GM19328 (cell line): ENCODE measurements around the gene CSNK2A1.

ENCODE experiments used
- ATAC-seq: cut with Tn5 transposase; IDR thresholded peaks from one replicate; pipeline ENCODE4 v1.9.1; 2021; ENCODE audit warnings: mild to moderate bottlenecking, moderate library complexity; ENCODE audit not compliant: unreplicated experiment

Gene CSNK2A1

DNA sequence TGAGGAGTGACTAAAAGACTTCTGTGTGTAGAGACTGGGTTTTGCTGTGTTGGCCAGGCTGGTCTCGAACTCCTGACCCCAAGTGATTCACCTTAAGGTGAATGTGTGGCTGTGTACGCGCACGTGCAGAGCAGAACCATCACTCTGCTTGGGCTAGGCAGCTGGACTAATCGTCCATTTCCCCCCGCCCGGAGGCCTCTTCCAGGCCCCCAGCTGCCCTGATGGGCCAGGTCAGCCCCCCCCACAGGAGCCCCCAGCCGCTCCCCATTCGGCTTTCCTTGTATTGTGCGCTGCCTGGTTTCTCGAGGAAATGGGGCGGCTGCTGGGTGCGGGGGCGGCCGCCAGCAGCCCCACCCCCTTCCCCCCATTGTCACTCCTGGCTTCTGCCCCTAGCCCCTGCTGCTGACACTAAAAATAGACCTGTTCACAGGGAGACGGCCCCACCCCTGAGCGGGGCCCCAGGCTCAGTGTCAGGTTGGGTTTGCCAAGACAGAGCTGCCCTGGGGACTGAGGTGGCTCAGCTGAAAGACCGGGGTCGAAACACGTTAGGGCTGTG, 24.6 kb upstream of the CSNK2A1 start:
- ATAC-seq, result no peak

DNA sequence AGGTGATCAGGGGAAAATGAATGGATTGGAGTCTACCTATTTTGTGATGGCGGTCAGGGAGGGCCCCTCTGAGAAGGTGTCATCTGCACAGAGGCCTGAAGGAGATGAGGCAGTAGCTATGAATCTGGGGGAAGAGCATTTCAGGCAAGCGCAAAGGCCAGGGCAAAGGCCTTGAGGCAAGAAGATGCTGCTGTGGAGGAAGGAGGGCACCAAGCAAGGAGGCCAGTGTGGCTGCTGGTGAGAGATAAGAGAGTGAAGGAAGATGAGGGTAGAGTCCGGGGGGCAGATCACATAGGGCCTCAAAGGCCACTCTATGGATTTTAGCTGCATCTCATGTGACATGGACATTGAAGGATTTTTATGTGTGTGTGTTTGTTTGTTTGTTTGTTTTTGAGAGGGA, 20.6 kb upstream of the CSNK2A1 start:
- ATAC-seq, result no peak

DNA sequence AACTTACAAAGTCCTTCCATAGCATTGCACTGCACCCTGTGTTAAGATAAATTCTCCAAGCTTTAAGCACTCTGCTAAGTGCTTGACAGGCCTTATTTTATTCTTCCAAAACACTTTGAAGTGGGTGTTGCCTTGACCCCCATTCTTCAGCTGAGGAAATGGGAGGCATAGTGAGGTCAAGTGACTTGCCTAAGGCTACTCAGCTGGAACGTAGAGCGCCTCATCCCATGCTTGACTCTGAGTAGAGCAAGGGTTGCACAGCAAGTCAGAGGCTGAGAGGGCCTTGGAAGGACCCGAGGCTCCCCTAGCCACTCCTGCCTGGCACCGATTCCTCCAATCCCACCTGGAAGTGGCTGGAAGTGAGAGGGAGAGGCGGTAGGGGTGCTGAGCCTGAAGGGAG, 19.6 kb upstream of the CSNK2A1 start:
- ATAC-seq, result no peak

DNA sequence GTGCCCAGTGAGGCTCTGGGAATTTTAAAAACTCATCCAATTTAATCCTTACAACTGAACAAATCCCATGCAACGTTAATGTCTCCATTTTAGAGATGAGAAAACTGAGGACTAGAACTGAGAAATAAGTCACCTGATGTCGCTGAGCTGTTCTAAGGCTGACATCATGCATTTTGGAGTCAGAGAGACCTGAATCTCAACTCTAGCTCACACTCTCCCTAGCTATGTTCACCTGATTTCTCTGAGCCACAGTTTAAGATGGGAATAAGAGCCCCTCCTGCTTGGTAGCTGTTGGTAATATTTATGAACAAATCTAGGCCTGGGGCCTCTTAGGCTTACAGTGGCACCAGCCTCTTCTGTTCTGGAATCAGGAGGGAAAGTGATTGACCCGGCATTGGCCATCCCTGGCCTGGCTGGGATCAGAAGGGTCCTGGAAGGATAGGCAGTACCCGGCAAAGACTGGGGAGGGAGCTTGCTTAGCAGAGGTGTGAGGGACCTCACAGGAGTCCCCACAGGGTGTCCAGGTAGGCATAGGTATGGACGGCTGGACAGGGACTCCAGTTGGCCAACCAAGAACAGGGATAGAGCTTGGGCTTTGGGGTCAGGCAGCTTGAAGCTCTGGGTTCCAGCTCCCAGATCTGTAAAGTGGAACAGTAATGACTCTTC, 18.8 kb upstream of the CSNK2A1 start:
- ATAC-seq, result no peak

DNA sequence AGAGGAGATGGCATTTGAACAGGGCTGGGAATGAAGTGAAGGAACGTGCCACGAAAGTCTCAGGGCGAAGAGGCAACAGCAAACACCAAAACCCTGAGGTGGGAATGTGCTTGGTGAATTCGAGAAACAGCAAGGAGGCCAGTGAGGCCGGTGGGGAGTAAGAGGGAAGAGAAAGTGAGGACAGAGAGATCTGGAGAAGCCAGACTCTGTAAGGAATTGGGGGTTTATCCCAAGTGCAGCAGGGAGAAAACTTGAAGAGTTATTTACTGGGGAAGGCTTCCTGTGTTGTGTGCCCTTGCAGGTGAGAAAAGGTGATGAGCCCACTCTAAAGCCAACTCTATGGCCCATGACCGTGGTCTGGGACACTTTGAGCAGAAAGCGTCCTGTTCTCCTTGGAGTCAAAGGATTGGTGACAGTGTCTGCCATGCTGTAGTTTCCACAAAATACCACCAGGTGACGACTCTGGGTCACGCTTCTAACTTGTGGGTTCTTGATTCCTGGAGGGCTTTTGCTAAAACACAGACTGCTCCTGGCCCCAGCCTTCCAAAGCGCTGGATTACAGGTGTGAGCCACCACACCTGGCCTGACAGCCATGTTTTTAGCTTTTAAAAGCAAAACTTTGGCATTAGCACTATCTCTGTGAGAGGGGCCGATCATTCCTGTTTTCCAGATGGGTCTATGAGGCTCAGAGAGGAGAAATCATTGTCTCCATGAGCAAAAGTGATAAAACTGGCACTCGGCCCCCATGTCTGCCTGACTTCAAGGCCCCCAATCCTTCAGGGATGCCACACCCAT, 18.0 kb upstream of the CSNK2A1 start:
- no peak for ATAC-seq

DNA sequence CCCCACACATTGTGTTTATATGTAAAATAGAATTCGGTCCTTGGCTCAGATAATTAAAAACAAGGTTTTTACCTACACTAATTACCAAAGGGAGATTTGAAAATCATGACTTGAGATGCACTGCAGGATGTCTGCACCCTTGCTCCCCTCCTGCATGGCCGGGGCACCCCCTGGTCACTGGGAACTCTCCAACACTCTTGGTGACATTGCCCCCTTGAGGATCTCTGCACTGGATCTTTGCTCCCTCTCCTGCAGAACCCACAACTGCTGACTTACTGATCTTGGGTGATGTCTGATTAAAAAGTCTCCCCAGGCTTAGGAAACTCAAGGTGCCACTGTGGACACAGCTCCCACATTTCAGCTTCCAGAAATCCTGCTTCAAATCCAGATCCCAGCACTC, 17.1 kb upstream of the CSNK2A1 start:
- no peak for ATAC-seq

DNA sequence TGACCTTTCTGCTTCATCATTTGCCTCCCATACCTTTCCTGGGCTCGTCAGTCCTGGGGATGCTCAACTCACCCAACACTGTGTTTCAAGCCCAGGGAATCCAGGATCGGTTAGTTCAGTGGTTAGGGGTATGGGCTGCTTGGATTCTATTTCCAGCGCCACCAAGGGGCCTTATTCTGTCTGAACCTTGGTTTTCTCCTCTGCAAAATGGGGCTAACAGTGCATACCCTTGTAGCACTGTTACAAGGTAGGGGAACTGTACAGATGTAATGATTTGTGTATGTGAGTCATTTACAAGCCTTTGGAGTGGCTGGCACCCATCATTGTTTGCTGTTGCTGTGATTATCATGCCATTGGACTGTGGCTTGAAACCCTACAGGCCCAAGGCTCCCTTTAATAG, 14.5 kb upstream of the CSNK2A1 start:
- ATAC-seq, result no peak

DNA sequence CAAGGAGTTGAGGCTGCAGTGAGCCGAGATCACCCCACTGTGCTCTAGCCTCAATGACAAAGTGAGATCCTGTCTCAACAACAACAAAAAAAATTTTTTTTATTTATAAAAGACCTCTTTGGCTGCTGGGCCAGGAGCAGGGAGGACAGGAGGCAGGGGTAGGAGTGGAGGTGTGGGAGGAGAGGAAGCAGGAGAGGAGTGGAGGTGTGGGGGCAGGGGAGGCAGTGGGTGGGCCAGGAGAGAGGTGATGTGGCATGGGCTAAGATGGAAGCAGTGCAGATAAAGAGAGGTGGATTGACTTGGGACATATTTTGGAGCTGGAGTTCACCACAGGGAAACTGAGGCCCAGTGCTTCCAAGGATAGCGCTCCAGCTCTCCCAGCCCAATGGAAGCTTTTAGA, 13.4 kb upstream of the CSNK2A1 start:
- ATAC-seq, result no peak

DNA sequence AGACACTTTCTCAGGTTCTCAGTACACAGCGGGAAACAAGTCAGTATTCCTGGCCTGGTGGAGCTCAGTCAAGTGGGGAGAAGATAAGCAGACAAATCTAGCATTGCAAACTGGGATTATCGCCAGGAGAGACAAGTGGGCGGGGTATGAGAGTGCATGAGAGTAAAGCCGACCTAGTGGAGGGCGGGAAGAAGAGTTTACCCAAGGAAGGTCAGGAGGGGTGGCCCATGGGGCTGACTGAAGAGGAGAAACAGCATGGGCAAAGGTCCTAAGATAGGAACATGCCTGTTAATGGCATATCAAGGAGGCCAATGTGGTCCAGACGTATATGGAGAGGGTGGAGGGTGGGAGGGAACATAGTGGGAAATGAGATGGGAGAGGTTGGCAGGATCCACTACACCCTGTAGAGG, 12.4 kb upstream of the CSNK2A1 start:
- no peak for ATAC-seq

DNA sequence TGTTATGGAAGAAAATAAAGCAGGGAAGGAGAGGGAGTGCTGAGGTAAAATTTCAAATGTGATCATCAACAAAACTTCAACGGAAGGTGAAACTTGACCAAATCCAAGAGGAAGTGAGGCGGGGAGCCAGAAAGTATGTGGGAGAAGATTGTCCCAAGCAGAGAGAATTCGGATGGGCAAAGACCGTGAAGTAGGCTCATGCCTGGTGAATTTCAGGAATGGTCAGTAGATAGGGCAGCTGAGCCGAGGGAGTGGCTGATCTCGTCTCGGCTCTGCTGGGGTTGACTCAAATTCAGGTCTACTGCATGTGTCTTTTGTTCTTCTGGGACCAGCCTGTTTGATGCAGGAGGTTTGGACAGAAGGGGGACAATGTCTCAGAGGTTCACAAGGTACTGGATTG, 7.0 kb upstream of the CSNK2A1 start:
- ATAC-seq, result no peak

DNA sequence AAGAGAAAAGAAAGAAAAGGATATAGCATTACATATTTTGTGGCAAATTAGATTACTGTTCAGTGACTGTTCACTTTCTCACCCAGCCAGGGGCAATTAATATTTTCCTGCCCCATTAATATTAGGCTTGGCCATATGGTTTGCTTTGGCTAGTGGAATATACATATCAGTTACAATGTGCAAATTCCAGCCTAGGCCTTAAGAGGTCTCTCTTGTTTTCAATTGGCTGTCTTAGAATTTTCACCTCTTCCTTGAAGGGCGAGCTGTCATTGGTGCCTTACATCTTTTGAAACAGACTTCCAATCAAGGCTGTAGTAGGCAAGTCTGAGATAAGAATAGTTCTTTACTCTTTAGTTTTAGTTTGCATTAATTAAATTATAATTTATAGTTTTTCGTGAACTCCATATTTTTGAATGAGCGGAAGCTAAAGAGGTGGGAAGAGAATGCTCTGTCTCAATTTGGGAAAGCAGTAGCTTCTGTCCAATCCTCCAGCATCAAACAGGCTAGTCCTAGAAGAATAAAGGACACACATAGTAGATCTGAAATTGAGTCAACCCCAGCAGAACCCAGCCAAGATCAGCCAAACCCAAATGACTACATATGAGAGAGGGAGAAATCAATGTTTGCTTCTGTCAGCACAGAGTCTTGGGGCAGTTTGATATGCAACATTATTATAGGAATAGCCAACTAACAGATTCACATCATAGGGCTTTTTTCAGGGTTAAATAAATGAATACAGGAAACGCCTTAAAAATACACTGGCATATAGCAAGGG, 6.3 kb upstream of the CSNK2A1 start:
- ATAC-seq, result no peak

DNA sequence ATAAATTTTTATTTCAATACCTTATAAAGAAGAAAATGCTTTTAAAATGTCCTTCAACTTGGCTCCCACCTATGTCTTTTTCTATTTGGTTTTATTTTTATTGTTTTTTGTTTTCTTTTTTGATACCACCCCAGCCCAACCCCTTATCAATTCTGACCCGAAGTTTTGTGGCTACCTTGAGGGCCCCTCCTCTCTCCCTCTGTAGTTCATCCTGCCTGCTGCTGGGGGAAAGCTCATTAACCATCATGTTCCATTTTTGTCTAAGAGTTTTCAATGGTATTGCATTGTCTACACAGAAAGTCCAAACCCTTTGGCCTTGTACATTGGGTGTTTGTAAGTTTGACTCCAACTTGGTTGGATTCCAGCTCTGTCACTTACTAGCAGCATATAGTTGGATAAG, 5.3 kb upstream of the CSNK2A1 start:
- ATAC-seq, result no peak

DNA sequence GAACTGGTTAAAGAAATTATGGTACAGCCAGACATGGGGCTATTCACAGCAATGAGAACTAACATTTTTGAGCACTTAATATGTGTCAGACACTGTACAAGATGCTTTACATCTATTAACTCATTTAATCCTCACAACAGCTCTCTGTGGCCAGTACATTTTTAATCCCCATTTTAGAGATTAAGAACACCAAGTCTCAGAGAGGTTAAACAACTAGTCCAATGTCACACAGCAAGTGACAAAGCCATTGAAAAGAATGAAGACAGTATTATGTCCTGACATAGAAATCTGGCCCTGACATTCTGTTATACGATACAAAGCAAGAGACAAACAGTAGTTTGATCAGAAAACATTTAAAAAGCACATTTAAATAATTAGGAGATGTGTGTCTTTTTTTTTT, 3.8 kb upstream of the CSNK2A1 start:
- no peak for ATAC-seq

DNA sequence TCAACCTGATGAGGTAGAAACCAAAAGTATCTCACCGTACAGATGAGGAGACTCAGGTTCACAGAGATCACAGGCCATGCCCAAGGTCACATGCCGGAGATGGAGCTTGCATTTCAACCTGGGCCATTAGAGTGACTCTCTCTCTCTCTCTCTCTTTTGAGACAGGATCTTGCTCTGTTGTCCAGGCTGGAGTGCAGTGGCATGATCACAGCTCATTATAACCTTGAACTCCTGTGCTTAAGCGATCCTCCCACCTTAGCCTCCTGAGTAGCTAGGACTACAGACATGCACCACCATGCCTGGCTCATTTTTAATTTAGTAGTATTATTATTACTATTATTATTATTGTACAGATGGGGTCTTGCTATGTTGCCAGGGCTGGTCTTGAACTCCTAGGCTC, 2.8 kb upstream of the CSNK2A1 start:
- no peak for ATAC-seq

DNA sequence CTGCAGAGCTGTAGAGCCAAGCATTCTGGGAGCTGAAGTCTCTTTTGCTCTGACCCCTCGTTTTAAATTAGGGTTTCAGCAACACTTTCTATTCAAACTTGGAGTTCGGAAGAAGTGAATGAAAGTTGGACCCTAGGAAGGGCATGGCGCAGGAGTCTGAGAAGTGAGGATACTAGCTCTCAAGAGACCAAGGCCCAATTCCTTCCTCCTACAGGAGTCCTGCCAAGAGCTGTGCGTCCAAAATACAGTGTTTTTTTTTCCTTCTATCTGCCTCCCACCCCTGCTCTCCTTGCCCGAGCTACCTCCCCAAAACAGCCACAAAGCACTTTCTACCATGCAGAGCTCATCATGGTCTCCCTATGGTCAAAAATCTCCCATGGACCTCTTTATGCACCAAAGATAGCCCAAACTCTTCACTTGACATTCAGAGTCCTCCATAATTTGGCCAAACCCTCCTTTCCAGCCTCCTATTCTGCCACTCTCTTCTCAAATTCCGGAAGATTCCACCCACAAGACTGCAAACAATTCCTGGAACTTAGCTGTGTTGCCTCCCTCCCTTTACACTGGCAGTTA, 649 bp upstream of the CSNK2A1 start:
- ATAC-seq, result no peak

DNA sequence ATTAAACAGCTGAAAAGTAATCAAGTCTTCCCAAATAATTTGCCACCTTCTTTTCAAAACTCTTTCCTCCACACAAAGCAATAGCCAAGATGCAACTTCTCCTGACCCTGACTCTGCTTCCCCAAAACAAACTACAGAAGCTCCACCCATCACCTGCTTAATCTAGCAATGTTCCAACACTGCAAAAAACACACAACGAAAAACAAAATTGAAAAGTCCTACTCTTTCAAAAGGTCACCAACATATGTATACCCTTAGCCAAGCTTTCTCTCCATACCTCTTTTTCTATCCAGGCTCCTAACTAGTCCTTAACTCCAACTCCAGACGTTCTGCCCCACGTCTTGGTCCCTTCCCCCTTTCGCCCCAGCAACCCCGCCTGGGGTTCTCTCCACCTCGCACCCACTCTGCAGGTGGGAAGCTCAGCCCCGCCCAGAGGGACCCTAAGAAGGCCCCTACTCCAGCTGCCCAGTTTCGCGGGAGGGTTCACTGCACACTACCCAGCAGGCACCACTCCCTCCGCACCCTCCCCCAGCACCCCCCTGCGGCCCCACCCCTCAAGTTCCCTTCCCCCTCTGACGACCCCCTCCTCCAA, 717 bp downstream of the CSNK2A1 start:
- peak; percentile 9 for ATAC-seq

DNA sequence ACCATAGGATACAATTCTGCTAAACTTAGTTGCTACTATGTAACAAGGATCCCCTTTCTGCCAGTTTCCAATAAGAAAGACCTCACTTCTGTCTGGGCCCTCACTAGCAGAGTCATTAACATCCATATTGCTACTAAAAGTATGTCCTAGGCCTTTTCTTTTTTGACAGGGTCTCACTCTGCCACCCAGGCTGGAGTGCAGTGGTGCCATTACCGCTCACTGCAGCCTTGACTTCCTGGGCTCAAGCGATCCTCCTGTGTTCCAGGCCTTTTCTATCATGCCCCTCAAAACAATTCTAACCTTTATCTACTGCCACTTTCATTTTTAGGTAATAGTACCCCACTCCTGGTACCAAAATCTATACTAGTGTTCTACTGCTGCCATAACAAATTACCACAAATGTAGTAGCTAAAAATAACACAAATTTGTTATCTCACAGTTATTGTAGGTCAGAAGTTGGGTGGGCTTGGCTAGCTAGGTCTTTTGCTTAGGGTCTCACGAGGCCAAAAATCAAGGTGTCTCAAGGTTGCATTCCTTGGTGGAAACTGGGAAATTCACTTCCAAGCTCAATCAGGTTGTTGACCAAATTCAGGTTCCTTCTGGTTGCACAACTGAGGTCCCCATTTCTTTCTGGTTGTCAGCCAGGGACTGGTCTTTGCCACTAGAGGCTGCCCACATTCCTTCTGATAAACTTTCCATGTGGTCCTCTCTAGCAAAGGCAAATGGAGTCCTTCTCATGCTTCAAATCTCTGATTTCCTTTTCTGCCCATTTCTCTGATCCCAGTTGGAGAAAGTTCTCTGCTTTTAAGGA, 3.0 kb downstream of the CSNK2A1 start:
- ATAC-seq, result no peak

DNA sequence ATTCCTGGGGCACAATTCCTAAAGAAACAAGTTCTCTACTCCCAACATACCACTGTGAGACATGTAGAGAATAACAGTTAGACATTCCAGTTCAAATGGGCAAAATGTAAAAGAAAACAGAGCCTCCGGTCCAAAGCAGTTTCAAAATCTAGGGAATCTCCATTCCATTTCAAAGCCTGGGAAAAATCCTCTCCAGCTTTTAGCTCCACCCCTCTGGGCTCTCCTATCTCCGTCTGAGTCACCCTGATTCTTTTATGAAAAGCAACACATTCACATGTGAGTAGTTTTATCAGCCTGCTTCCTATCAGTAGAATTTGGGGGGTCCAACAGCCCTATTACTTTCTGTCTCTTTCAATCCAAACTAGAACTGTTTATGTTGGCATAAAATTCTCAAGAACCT, 3.7 kb downstream of the CSNK2A1 start:
- ATAC-seq, result no peak

DNA sequence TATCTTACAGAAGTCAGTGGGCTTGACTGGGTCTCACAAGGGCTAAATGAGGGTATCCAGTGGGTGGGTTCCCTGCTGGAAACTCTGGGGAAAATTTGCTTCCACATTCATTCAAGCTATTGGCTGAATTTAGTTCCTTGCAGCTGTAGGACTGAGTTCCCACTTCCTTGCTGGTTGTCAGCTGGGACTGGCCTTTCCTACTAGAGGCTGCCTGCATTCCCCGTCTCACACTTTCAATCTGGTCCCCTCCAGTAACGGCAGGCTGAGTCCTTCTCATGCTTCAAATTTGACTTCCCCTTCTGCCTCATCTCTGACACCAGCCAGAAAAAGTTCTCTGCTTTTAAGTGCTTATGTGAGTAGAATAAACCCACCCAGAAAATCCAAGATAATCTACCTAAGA, 4.4 kb downstream of the CSNK2A1 start:
- no peak for ATAC-seq

DNA sequence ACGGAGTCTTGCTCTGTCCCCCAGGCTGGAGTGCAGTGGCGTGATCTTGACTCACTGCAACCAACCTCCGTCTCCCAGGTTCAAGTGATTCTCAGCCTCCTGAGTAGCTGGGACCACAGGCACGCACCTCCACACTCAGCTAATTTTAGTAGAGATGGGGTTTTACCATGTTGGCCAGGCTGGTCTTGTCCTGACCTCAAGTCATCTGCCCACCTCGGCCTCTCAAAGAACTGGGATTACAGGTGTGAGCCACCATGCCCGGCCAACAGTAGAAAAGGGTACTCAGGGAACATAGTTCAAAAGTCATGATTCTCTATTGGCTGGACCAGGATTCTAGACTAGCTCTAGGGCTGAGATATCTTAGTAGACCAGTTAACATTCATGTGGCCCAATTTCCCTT, 5.6 kb downstream of the CSNK2A1 start:
- no peak for ATAC-seq
